MM.1S (cell line): ENCODE results near the gene PSMA7.

Experiments
- DNase-seq: peaks from one replicate; pipeline ENCODE4 v3.0.0-alpha.2; 2015
- H2AFZ ChIP-seq: fragments of 300-600 bp; sonication (generic); 2 replicates; pipeline ENCODE4 v1.6.0; 2016; ENCODE audit warnings: antibody characterized with exemption, low read length
- H3F3A ChIP-seq: fragments of 300-600 bp; sonication (generic); 2 replicates; pipeline ENCODE4 v1.6.1; 2016; ENCODE audit warnings: mild to moderate bottlenecking, antibody characterized with exemption, low read length, moderate library complexity, mixed read lengths; ENCODE audit not compliant: insufficient read depth
- H3K27ac ChIP-seq: fragments of 300-600 bp; sonication (generic); 2 replicates; pipeline ENCODE4 v1.5.1; 2016; ENCODE audit warnings: mild to moderate bottlenecking, low read length
- H3K27me3 ChIP-seq: fragments of 300-600 bp; sonication (generic); replicated peaks from 2 replicates; pipeline ENCODE4 v1.6.0; 2016; ENCODE audit warnings: low read length; ENCODE audit not compliant: insufficient read depth
- H3K36me3 ChIP-seq: fragments of 300-600 bp; sonication (generic); replicated peaks from 2 replicates; pipeline ENCODE4 v1.6.1; 2016; ENCODE audit warnings: mild to moderate bottlenecking, low read length, mixed read lengths; ENCODE audit not compliant: insufficient read depth
- H3K4me1 ChIP-seq: fragments of 300-600 bp; sonication (generic); 2 replicates; pipeline ENCODE4 v1.6.1; 2016; ENCODE audit warnings: low read length, mixed read lengths
- H3K4me2 ChIP-seq: fragments of 300-600 bp; sonication (generic); 2 replicates; pipeline ENCODE4 v1.6.0; 2016; ENCODE audit warnings: low read depth, low read length
- H3K4me3 ChIP-seq: fragments of 300-600 bp; sonication (generic); 2 replicates; pipeline ENCODE4 v1.5.1; 2016; ENCODE audit warnings: low read length, mixed read lengths
- H3K79me2 ChIP-seq: fragments of 300-600 bp; sonication (generic); 2 replicates; pipeline ENCODE4 v1.6.1; 2016; ENCODE audit warnings: mixed run types, low read length, mixed read lengths
- H3K9ac ChIP-seq: fragments of 300-600 bp; sonication (generic); 2 replicates; pipeline ENCODE4 v1.6.1; 2016; ENCODE audit warnings: low read length, mixed read lengths
- H3K9me2 ChIP-seq: fragments of 300-600 bp; sonication (generic); replicated peaks from 2 replicates; pipeline ENCODE4 v1.6.1; 2016; ENCODE audit warnings: mild to moderate bottlenecking, low read length, mixed read lengths; ENCODE audit not compliant: insufficient read depth
- H3K9me3 ChIP-seq: fragments of 300-600 bp; sonication (generic); replicated peaks from 2 replicates; pipeline ENCODE4 v1.6.1; 2016; ENCODE audit warnings: mild to moderate bottlenecking, low read length, mixed read lengths; ENCODE audit not compliant: insufficient read depth
- H4K20me1 ChIP-seq: fragments of 300-600 bp; sonication (generic); 2 replicates; pipeline ENCODE4 v1.6.1; 2016; ENCODE audit warnings: mild to moderate bottlenecking, low read length, moderate library complexity, mixed read lengths; ENCODE audit not compliant: insufficient read depth
- EZH2 ChIP-seq: fragments of 300-600 bp; sonication (generic); optimal IDR thresholded peaks from 2 replicates; pipeline ENCODE3; 2017; ENCODE audit warnings: low read depth, mild to moderate bottlenecking, antibody characterized with exemption, low read length, mixed read lengths
- EZH2phosphoT487 ChIP-seq: fragments of 300-600 bp; sonication (generic); IDR thresholded peaks from 2 replicates; pipeline ENCODE4 v1.6.1; 2018; ENCODE audit warnings: antibody characterized with exemption, low read length
- TF ChIP-seq, protein P1 (sequence below): fragments of 300-600 bp; sonication (generic); IDR thresholded peaks from 2 replicates; pipeline ENCODE4 v1.5.1; 2016; ENCODE audit warnings: antibody characterized with exemption, low read length, mixed read lengths

The PSMA7 gene

DNA sequence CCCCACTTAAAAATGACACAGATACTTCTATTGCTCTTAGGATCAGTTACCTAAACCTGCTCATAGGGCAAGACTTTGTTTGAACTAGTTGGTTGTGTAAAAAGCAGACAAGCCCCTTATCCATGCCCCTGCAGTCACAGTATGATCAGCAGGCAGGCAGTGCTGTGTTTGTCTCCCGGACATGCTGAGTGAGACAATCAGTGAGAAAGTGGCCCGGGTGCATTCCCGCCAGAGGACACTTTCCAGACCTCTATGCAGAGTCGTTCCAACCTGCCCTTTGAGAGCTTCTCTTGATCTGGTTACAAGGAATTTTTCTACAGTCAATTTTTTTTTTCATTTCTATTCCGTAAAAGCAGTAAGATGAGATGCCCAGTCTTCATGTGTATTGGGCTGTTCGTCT, 14.7 kb downstream of the PSMA7 start:
- Histone ChIP-seq H3K4me1 (peaks cover 2% of the 10 kb centered on the region; the same call in 1 of the 2 replicates), H4K20me1 (peaks cover 7% of the 10 kb centered on the region; the same call in 1 of the 2 replicates), H3K79me2 (peaks cover 27% of the 10 kb centered on the region), H3K27me3 (no peaks in the 10 kb centered on the region), H3K9me3 (no peaks in the 10 kb centered on the region), H2AFZ (no peak overlapping the region), H3K27ac (no peak overlapping the region), H3K9ac (no peak overlapping the region), H3K36me3 (peaks cover 4% of the 10 kb centered on the region; the same call in 1 of the 2 replicates), H3K4me3 (no peak overlapping the region), H3K4me2 (no peak overlapping the region), H3F3A (no peaks in the 10 kb centered on the region), H3K9me2 (no peaks in the 10 kb centered on the region)
- TF ChIP-seq EZH2 (no peak), EZH2phosphoT487 (no peak)
- TF ChIP-seq, protein P1, sequence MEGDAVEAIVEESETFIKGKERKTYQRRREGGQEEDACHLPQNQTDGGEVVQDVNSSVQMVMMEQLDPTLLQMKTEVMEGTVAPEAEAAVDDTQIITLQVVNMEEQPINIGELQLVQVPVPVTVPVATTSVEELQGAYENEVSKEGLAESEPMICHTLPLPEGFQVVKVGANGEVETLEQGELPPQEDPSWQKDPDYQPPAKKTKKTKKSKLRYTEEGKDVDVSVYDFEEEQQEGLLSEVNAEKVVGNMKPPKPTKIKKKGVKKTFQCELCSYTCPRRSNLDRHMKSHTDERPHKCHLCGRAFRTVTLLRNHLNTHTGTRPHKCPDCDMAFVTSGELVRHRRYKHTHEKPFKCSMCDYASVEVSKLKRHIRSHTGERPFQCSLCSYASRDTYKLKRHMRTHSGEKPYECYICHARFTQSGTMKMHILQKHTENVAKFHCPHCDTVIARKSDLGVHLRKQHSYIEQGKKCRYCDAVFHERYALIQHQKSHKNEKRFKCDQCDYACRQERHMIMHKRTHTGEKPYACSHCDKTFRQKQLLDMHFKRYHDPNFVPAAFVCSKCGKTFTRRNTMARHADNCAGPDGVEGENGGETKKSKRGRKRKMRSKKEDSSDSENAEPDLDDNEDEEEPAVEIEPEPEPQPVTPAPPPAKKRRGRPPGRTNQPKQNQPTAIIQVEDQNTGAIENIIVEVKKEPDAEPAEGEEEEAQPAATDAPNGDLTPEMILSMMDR: no peak
- no peak for DNase-seq

DNA sequence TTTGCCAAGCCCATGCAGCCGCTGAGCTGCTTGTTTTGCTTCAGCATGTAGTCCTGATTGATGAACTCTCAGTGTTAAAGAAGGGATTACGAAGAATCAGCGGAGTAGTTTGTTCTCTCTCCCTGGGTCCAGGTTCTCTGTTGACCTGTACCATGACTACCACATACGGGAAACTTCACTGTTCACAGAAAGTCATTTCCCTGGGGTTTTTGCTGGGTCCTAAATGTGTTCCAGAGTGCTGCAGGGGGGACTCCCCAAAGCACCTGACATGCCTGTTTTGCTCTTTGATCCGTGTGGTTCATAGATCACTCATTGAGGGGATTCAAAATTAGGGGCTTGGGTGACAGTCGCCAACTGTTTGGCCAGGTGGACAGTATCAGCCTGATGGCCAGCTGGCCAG, 15.4 kb downstream of the PSMA7 start:
- Histone ChIP-seq H3K9me2 (no peaks in the 10 kb centered on the region), H2AFZ (no peak overlapping the region), H3K9ac (no peak overlapping the region), H3K79me2 (peaks cover 34% of the 10 kb centered on the region), H3K27ac (no peak overlapping the region), H4K20me1 (peaks cover 10% of the 10 kb centered on the region; the same call in 1 of the 2 replicates), H3K4me2 (no peak overlapping the region), H3F3A (no peaks in the 10 kb centered on the region), H3K27me3 (no peaks in the 10 kb centered on the region), H3K4me3 (no peak overlapping the region), H3K4me1 (peaks cover 6% of the 10 kb centered on the region; the same call in 1 of the 2 replicates), H3K36me3 (peaks cover 4% of the 10 kb centered on the region; the same call in 1 of the 2 replicates), H3K9me3 (no peaks in the 10 kb centered on the region)
- TF ChIP-seq, protein P1: no peak
- no peak for TF ChIP-seq EZH2phosphoT487
- no peak for TF ChIP-seq EZH2
- no peak for DNase-seq

DNA sequence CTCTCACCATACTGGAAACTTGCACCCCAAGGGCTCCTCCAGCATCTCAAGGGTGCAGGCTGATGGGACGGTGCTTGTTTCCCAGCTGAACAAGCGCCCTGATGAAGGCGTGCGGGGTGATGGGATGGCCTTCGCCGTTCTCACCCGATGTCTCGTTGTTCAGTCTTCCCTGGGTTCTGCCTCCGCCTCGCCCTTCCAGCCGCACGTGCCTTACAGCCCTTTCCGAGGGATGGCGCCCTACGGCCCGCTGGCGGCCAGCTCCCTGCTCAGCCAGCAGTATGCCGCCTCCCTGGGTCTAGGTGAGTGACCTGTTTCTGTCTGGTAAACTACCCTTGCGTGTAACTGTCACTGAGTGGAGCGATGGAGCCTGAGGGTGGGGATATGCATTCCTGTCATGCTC, 17.1 kb downstream of the PSMA7 start:
- Histone ChIP-seq H4K20me1 (peaks cover 10% of the 10 kb centered on the region; the same call in 1 of the 2 replicates), H2AFZ (no peak overlapping the region), H3K9me3 (no peaks in the 10 kb centered on the region), H3F3A (peaks cover 6% of the 10 kb centered on the region; the same call in 1 of the 2 replicates), H3K36me3 (peaks cover 4% of the 10 kb centered on the region; the same call in 1 of the 2 replicates), H3K4me3 (no peak overlapping the region), H3K4me1 (peaks cover 6% of the 10 kb centered on the region; the same call in 1 of the 2 replicates), H3K27ac (no peak overlapping the region), H3K9ac (no peak overlapping the region), H3K27me3 (no peaks in the 10 kb centered on the region), H3K9me2 (no peaks in the 10 kb centered on the region), H3K79me2 (peaks cover 31% of the 10 kb centered on the region), H3K4me2 (no peak overlapping the region)
- TF ChIP-seq EZH2phosphoT487: no peak
- no peak for TF ChIP-seq EZH2
- TF ChIP-seq, protein P1: no peak
- DNase-seq: no peak
